PC-9 (cell line): Measurements from ENCODE around the gene SUPT20H. TPM values are rescaled to one million over a fixed set of nuclear protein-coding genes. Genes with fewer than 3 reads are reported as not detected.

ENCODE experiments used
- BruUV-seq: library from RNA; stranded (reverse); fragments of 400-500 nt; replicated peaks from 2 replicates; lab custom pipeline; 2021; lab: Mats Ljungman, UMichigan
- CTCF ChIA-PET: fragments of 300-600 bp; sonication (Branson Sonifier 250); formaldehyde crosslinking; loops from one replicate; lab custom pipeline; 2022; ENCODE audit warnings: antibody characterized with exemption; lab: Charles Lee
- POLR2A ChIA-PET: fragments of 300-600 bp; sonication (Branson Sonifier 250); formaldehyde crosslinking; loops from one replicate; lab custom pipeline; 2022; ENCODE audit warnings: antibody characterized with exemption; ENCODE audit not compliant: unreplicated experiment; lab: Charles Lee
- DNase-seq, 2 experiments: peaks; one replicate each; pipeline versions ENCODE4 v3.0.0 to v3.0.0-alpha.2; 2015 to 2022; ENCODE audit warnings: mixed read lengths in 1 of 2
- H2AFZ ChIP-seq: fragments of 200-600 bp; sonication (generic); 2 replicates; pipeline ENCODE4 v1.8.1; 2017; ENCODE audit warnings: antibody characterized with exemption
- H3F3A ChIP-seq: fragments of 200-600 bp; sonication (generic); 2 replicates; pipeline ENCODE4 v1.8.1; 2017; ENCODE audit warnings: antibody characterized with exemption, mild to moderate bottlenecking, low read depth; ENCODE audit not compliant: insufficient read depth
- H3K27ac ChIP-seq: fragments of 200-600 bp; sonication (generic); 2 replicates; pipeline ENCODE4 v1.6.1; 2016; ENCODE audit warnings: mixed run types
- H3K27me3 ChIP-seq: fragments of 200-600 bp; sonication (generic); 2 replicates; pipeline ENCODE4 v1.6.1; 2016; ENCODE audit warnings: low read depth, mixed run types; ENCODE audit not compliant: insufficient read depth
- H3K36me3 ChIP-seq: fragments of 200-600 bp; sonication (generic); 2 replicates; pipeline ENCODE4 v1.6.1; 2016; ENCODE audit warnings: low read depth, mixed run types
- H3K4me1 ChIP-seq: fragments of 200-600 bp; sonication (generic); replicated peaks from 2 replicates; pipeline ENCODE4 v1.6.1; 2016; ENCODE audit warnings: mixed run types; ENCODE audit not compliant: insufficient read depth
- H3K4me2 ChIP-seq: fragments of 200-600 bp; sonication (generic); 2 replicates; pipeline ENCODE4 v1.6.1; 2017; ENCODE audit warnings: mixed run types
- H3K4me3 ChIP-seq: fragments of 200-600 bp; sonication (generic); 2 replicates; pipeline ENCODE4 v1.6.1; 2016; ENCODE audit warnings: mixed run types
- H3K79me2 ChIP-seq: fragments of 200-600 bp; sonication (generic); 2 replicates; pipeline ENCODE4 v1.6.1; 2017; ENCODE audit warnings: low read depth, mixed run types
- H3K9me2 ChIP-seq: fragments of 200-600 bp; sonication (generic); 2 replicates; pipeline ENCODE4 v1.8.1; 2017; ENCODE audit warnings: mild to moderate bottlenecking; ENCODE audit not compliant: insufficient read depth
- H3K9me3 ChIP-seq: fragments of 200-600 bp; sonication (generic); 2 replicates; pipeline ENCODE4 v1.8.1; 2016; ENCODE audit warnings: low read depth; ENCODE audit not compliant: insufficient read depth
- H4K20me1 ChIP-seq: fragments of 200-600 bp; sonication (generic); 2 replicates; pipeline ENCODE4 v1.8.1; 2017; ENCODE audit not compliant: insufficient read depth
- EZH2 ChIP-seq: fragments of 200-600 bp; sonication (generic); IDR thresholded peaks from 2 replicates; pipeline ENCODE4 v1.8.0; 2017; ENCODE audit warnings: antibody characterized with exemption, low read depth
- intact Hi-C: fragments of 100-400 bp; cut with micrococcal nuclease; formaldehyde crosslinking; loops from one replicate; pipeline ENCODE4 v1.10.0; 2022; ENCODE audit not compliant: unreplicated experiment
- total RNA-seq: library from RNA; stranded (reverse); gene quantifications from 2 replicates; pipeline ENCODE4 v1.2.3, GENCODE V29; 2021
- TF ChIP-seq, protein P1 (sequence below): fragments of 200-600 bp; sonication (generic); conservative IDR thresholded peaks from 2 replicates; pipeline ENCODE4 v1.6.1; 2017; ENCODE audit warnings: mixed run types, antibody characterized with exemption, mild to moderate bottlenecking, moderate library complexity

The SUPT20H gene
- total RNA-seq, 1 experiment from 2014 or later, result 44.1 TPM

DNA sequence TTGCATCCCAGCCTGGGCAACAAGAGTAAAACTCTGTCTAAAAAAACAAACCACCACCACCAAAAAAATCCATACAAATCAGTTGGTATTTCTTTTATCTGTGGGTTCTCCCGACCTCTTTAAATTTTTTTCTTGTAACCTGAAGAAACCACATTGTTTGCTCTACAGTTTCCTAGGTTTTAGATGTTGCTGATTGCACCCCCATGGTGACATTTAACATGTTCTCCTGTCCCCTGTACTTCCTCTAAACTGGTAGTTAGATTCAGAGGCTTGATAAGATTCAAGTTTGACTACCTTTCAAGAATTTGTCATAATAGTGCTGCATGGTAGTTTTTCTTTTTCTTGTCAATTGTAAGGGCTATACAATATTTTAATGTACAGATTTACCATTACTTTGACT is 84.3 kb downstream of the SUPT20H start:
- no peak overlapping the region for H3K4me3 ChIP-seq
- no peaks in the 10 kb centered on the region for H3F3A ChIP-seq
- no peaks in the 10 kb centered on the region for H3K9me3 ChIP-seq
- CTCF ChIA-PET, result no interaction called here
- no peaks in the 10 kb centered on the region for H4K20me1 ChIP-seq
- H3K27me3 ChIP-seq, result no peaks in the 10 kb centered on the region
- H3K9me2 ChIP-seq, result no peaks in the 10 kb centered on the region
- no peak overlapping the region for H2AFZ ChIP-seq
- no peak overlapping the region for H3K27ac ChIP-seq
- H3K79me2 ChIP-seq, result no peaks in the 10 kb centered on the region
- TF ChIP-seq EZH2, result no peak
- TF ChIP-seq, protein P1, sequence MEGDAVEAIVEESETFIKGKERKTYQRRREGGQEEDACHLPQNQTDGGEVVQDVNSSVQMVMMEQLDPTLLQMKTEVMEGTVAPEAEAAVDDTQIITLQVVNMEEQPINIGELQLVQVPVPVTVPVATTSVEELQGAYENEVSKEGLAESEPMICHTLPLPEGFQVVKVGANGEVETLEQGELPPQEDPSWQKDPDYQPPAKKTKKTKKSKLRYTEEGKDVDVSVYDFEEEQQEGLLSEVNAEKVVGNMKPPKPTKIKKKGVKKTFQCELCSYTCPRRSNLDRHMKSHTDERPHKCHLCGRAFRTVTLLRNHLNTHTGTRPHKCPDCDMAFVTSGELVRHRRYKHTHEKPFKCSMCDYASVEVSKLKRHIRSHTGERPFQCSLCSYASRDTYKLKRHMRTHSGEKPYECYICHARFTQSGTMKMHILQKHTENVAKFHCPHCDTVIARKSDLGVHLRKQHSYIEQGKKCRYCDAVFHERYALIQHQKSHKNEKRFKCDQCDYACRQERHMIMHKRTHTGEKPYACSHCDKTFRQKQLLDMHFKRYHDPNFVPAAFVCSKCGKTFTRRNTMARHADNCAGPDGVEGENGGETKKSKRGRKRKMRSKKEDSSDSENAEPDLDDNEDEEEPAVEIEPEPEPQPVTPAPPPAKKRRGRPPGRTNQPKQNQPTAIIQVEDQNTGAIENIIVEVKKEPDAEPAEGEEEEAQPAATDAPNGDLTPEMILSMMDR, result no peak
- DNase-seq, result no peak
- H3K4me1 ChIP-seq, result no peaks in the 10 kb centered on the region
- POLR2A ChIA-PET, result no interaction called here
- intact Hi-C loops, result no loop called here
- BruUV-seq, result no TSS peak
- peaks cover 48% of the 10 kb centered on the region for H3K36me3 ChIP-seq
- H3K4me2 ChIP-seq, result no peak overlapping the region

- intact Hi-C loops, result no loop called here
- TF ChIP-seq EZH2, result no peak
- TF ChIP-seq, protein P1, result no peak
- Histone ChIP-seq H3K27ac (no peak overlapping the region), H3F3A (no peaks in the 10 kb centered on the region), H4K20me1 (no peaks in the 10 kb centered on the region), H2AFZ (no peak overlapping the region), H3K36me3 (peaks cover 40% of the 10 kb centered on the region; the same call in 1 of the 2 replicates), H3K27me3 (no peaks in the 10 kb centered on the region), H3K9me2 (no peaks in the 10 kb centered on the region), H3K4me1 (no peaks in the 10 kb centered on the region), H3K79me2 (no peaks in the 10 kb centered on the region), H3K9me3 (no peaks in the 10 kb centered on the region), H3K4me2 (no peak overlapping the region), H3K4me3 (no peak overlapping the region)
- DNase-seq, result no peak
- POLR2A ChIA-PET, result interaction anchor here (0.7 to 0.8 kb wide), 2 partner anchors 10 to 1997 kb away, joined by 7 to 26 read pairs; no protein-coding TSS in a partner anchor
- CTCF ChIA-PET, result no interaction called here
- no TSS peak for BruUV-seq
These were observed 85.7 kb downstream of the SUPT20H start for GRCh38 chr13:36973621-36974295.

- ChIA-PET POLR2A (interaction anchor here (0.8 kb wide), 1 partner anchor 1998 kb away, joined by 26 read pairs; no protein-coding TSS in a partner anchor), CTCF (no interaction called here)
- no TSS peak for BruUV-seq
These were observed 86.5 kb downstream of the SUPT20H start for GRCh38 chr13:36973009-36973408.

More at GRCh38 chr13:36973009-36973408, 86.5 kb downstream of the SUPT20H start:
- Histone ChIP-seq H2AFZ (no peak overlapping the region), H3K4me1 (no peaks in the 10 kb centered on the region), H3K36me3 (peaks cover 40% of the 10 kb centered on the region; the same call in 1 of the 2 replicates), H3K27me3 (no peaks in the 10 kb centered on the region), H3K79me2 (no peaks in the 10 kb centered on the region), H3F3A (no peaks in the 10 kb centered on the region), H4K20me1 (no peaks in the 10 kb centered on the region), H3K9me2 (no peaks in the 10 kb centered on the region), H3K4me2 (no peak overlapping the region), H3K9me3 (no peaks in the 10 kb centered on the region), H3K4me3 (no peak overlapping the region), H3K27ac (no peak overlapping the region)
- no peak for TF ChIP-seq EZH2
- TF ChIP-seq, protein P1, result no peak
- intact Hi-C loops, result no loop called here
- DNase-seq, result no peak
